ENCODE data around the gene TAOK3. TPM values are rescaled to one million over a fixed set of nuclear protein-coding genes. Genes with fewer than 3 reads are reported as not detected.
A peak's percentile ranks its signal among the peaks of the same experiment; 100 is the strongest.

TAOK3 gene
- polyA plus RNA-seq, 1 experiment, result 56.4 TPM

GRCh38 chr12:118330421-118331018 is 42.2 kb downstream of the TAOK3 start:
- TF ChIP-seq CTCF (IDR thresholded peaks at IDR 0.05; ENCODE audit: low read depth, low read length), result no peak
- DNase-seq (ENCODE audit: low read depth, low spot score), result peak; percentile 61
- no peaks in the 10 kb centered on the region for H3K27me3 ChIP-seq (ENCODE audit: control insufficient read depth, insufficient read depth, low read length)
- no peak overlapping the region for H3K4me3 ChIP-seq (ENCODE audit: low read depth, low read length)
- ChIA-PET CTCF (interaction anchor here (0.9 kb wide), 1 partner anchor 46 kb away, joined by 4 read pairs; the partner anchor contains the start of gene SUDS3), POLR2A (interaction anchor here (0.7 to 1.2 kb wide), 3 partner anchors 23 to 42 kb away, joined by 3 to 5 read pairs (median 3); partner anchors contain the start of gene TAOK3)
- H3K9me3 ChIP-seq (ENCODE audit: control insufficient read depth, insufficient read depth, low read length), result no peaks in the 10 kb centered on the region
- no peak overlapping the region for H3K27ac ChIP-seq (ENCODE audit: low read depth, low read length)

- DNase-seq (ENCODE audit: low read depth, low spot score), result no peak
- POLR2A ChIA-PET, result no interaction called here
- no peak overlapping the region for H3K27ac ChIP-seq (ENCODE audit: low read depth, low read length)
- H3K9me3 ChIP-seq (ENCODE audit: control insufficient read depth, insufficient read depth, low read length), result no peaks in the 10 kb centered on the region
- no peak overlapping the region for H3K4me3 ChIP-seq (ENCODE audit: low read depth, low read length)
- CTCF ChIA-PET, result interaction anchor here (0.6 kb wide), 1 partner anchor 1769 kb away, joined by 3 read pairs; no protein-coding TSS in a partner anchor
- no peak for TF ChIP-seq CTCF (IDR thresholded peaks at IDR 0.05; ENCODE audit: low read depth, low read length)
- no peaks in the 10 kb centered on the region for H3K27me3 ChIP-seq (ENCODE audit: control insufficient read depth, insufficient read depth, low read length)
Observed at GRCh38 chr12:118328486-118329330, 44.0 kb downstream of the TAOK3 start.

DNA sequence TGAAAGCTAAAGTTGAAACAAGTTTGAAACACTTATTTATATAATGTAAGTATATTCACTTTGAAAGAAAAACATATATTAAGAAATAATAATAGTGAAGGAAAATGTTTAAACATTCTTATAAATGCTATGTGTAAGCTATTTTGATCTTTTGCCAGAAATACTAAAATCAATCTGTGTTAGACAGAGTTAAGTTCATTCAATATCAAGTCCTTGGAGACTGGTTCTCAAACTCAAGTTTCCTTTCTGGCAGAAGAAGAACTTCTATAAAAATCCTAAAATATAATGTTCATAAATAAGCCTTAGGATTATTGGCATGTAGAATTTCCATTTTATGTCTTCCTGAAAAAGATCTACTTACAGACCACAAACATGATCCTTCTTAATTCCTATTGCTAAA is 45.3 kb downstream of the TAOK3 start:
- Histone ChIP-seq H3K27ac (ENCODE audit: low read depth, low read length) (no peak overlapping the region), H3K27me3 (ENCODE audit: control insufficient read depth, insufficient read depth, low read length) (no peaks in the 10 kb centered on the region), H3K9me3 (ENCODE audit: control insufficient read depth, insufficient read depth, low read length) (no peaks in the 10 kb centered on the region), H3K4me3 (ENCODE audit: low read depth, low read length) (no peak overlapping the region)
- no peak for TF ChIP-seq CTCF (IDR thresholded peaks at IDR 0.05; ENCODE audit: low read depth, low read length)
- no peak for DNase-seq (ENCODE audit: low read depth, low spot score)
- ChIA-PET CTCF (no interaction called here), POLR2A (no interaction called here)

- ChIA-PET POLR2A (no interaction called here), CTCF (no interaction called here)
- no peak for DNase-seq (ENCODE audit: low read depth, low spot score)
- no peak overlapping the region for H3K27ac ChIP-seq (ENCODE audit: low read depth, low read length)
- H3K9me3 ChIP-seq (ENCODE audit: control insufficient read depth, insufficient read depth, low read length), result no peaks in the 10 kb centered on the region
- no peaks in the 10 kb centered on the region for H3K27me3 ChIP-seq (ENCODE audit: control insufficient read depth, insufficient read depth, low read length)
- TF ChIP-seq CTCF (IDR thresholded peaks at IDR 0.05; ENCODE audit: low read depth, low read length), result no peak
- no peak overlapping the region for H3K4me3 ChIP-seq (ENCODE audit: low read depth, low read length)
Observed at GRCh38 chr12:118326991-118327390, 45.7 kb downstream of the TAOK3 start.

GRCh38 chr12:118325081-118325480 is 47.6 kb downstream of the TAOK3 start:
- no peaks in the 10 kb centered on the region for H3K9me3 ChIP-seq (ENCODE audit: control insufficient read depth, insufficient read depth, low read length)
- H3K27ac ChIP-seq (ENCODE audit: low read depth, low read length), result no peak overlapping the region
- POLR2A ChIA-PET, result no interaction called here
- no peak for DNase-seq (ENCODE audit: low read depth, low spot score)
- no peak overlapping the region for H3K4me3 ChIP-seq (ENCODE audit: low read depth, low read length)
- no peaks in the 10 kb centered on the region for H3K27me3 ChIP-seq (ENCODE audit: control insufficient read depth, insufficient read depth, low read length)
- no peak for TF ChIP-seq CTCF (IDR thresholded peaks at IDR 0.05; ENCODE audit: low read depth, low read length)
- CTCF ChIA-PET, result no interaction called here
